GM19372 (cell line): ENCODE measurements around the gene ZNF385D.

Experiments
- ATAC-seq: cut with Tn5 transposase; IDR thresholded peaks from one replicate; pipeline ENCODE4 v1.9.1; 2021; ENCODE audit warnings: mild to moderate bottlenecking, low read depth, moderate library complexity; ENCODE audit not compliant: unreplicated experiment

The ZNF385D gene

GRCh38 chr3:21620511-21621155 is 130.4 kb downstream of the ZNF385D start:
- no peak for ATAC-seq

GRCh38 chr3:21618695-21619094 is 132.3 kb downstream of the ZNF385D start:
- ATAC-seq, result no peak

DNA sequence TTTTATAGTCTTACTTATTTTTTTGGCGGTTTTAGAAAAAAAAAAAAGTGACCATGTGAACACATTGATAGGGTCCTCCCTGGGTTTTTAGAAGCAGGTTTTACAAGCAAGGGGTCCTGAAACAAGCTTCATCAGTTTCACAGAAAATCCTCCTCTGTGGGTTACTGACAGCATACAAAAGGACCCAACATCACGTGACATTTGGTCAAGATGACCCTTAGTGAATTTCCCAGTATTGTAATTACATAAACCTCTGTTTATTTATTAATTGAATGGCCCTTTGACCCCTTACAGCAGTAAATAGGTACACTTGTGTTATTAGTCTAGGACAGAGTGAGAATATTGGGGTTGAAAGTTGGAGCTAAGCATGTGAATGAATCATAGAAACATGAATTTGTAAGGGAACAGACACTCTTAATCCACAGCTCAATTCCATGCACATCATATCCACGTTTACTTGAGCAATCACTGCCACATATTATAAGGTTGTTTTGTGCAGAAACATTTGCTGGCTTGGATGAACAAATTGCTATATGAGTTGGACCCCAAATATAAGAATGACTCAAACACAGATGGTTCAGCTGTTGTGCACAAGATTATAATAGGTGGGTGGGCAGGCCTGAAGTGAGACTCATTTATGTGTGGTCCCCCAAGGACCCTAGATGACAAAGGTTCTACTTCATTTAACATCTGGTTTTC is 137.5 kb downstream of the ZNF385D start:
- ATAC-seq, result no peak

GRCh38 chr3:21601178-21601577 is 149.8 kb downstream of the ZNF385D start:
- no peak for ATAC-seq

- no peak for ATAC-seq
These were observed 151.1 kb downstream of the ZNF385D start for GRCh38 chr3:21599890-21600289.

DNA sequence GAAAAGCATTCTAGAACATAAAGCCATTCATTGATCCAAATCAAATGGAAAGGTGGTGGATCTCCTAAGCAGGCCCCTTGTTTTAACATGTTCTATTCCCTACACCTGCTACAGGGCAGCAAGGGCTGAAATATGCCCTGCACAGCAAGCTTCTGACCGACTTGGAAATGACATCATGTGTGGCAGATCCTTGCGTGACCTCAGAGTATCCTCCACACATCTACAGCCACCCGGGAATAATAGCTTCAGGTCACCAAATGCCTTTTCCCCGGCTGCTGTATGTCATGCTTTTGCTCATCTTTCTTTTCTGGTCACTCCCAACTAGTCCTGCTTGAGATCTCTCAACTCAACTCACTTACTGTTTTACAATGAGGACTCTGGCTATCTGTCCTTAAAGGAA is 158.2 kb downstream of the ZNF385D start:
- no peak for ATAC-seq

DNA sequence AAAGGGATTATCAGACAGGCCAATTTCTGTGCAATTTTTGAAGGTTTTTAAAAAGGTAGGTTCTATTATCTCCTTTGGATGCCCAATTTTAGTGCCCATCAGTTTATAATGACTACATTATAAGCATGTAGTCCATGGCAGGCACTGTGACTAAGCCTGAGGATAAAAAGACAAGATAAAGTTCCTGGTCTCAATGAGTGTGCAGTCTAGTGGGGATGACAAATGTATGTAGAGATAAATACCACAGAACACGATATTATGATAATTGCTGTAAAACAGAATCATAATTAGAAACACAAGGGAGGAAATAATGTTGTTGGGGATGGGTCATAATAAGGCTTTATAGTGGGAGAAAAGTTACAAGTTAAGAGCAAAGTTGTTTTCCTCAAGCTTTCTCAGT is 163.1 kb downstream of the ZNF385D start:
- no peak for ATAC-seq

DNA sequence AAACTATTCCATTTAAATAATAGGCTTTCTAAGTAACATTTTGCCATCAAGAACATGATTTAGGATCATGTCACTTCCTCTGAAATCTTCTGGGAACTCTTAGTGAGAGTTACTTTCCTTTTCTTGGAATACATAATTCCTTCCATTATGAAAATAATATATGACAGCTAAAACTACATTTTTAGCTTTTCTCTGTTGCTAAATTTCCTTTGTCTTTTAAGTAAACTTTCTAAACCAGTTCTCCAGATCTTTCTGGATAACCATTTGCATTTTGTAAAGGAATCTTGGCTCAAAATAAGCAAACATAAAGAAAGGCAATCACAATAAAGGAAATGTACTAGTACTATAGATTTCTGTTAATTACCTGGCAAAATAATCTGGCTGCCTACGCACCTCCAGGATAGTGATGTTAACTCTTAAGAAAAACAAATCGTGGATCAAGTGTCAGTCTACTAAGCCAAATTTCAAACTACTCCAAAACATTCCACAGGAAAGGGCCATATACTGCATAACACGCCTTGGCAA is 165.7 kb downstream of the ZNF385D start:
- no peak for ATAC-seq

DNA sequence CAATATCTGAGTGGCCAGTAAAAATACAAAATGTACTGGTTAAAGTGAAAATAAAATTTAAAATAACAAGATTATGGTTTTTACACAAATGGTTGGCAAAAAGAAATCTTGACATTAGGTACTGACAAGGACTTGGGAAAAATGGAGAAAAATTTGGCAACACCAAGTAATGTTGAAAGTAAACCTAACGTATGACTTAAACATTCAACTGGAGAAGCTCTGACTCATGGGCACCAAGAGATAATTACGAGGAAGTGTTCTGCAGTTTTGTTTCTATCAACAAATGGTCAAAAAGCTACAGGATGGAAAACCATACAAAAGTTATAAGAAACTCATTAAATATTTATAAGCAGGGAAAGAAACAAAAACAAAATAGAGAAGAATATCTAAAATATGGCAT is 177.7 kb downstream of the ZNF385D start:
- no peak for ATAC-seq

- no peak for ATAC-seq
These were observed 186.5 kb downstream of the ZNF385D start for GRCh38 chr3:21564531-21564930.

DNA sequence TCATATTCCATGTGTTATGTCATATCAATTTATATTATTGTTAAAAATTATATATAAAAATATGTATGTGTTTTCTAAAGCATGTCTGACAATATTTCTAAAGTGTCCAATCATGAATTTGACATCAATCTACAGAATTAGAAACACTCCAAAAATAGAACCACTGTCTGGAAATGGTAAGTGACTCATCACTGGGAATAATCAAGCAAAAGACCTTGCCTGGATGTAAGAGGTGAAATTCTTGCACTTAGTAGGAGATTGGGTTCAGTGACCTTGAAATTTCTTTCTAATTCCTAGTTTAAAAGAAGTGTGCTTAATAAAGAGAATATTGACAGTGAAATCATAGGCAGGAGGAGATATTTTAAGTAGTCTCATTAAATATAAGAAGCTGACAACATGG is 188.8 kb downstream of the ZNF385D start:
- ATAC-seq, result no peak

DNA sequence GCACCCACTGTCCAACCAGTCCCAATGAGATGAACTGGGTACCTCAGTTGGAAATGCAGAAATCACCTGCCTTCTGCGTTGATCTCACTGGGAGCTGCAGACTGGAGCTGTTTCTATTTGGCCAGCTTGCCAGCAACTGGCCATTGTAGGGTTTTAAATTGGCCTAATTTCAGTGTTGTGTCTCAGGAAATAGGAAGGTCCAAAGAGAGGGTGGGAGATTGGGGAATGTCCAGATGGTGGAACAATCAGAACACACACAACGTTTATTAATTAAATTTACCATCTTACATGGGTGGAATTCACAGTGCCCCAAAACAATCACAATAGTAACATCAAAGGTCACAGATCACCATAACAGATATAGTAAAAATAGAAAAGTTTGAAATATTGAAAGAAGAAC is 189.5 kb downstream of the ZNF385D start:
- no peak for ATAC-seq

DNA sequence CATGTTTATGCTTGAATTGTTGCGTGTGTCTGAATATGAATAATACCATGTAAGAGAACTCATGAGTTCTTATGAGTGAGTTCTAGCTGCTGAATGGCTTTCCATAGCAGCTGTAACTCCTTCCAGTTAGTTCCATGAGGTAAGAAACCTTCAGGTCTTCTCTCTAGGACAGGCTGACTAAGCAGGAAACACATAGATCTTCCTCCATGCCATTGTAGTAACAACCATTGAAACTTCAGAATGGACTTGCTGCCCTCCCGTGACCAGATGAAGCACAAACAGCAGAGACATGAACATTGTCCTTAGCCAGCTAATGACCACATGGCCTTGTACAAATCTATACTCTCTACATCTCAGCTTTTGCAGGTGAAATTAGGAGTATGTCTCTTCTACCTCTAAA is 200.0 kb downstream of the ZNF385D start:
- no peak for ATAC-seq

GRCh38 chr3:21544076-21544462 is 206.9 kb downstream of the ZNF385D start:
- no peak for ATAC-seq

- ATAC-seq, result no peak
These were observed 207.5 kb downstream of the ZNF385D start for GRCh38 chr3:21543380-21544075.

- no peak for ATAC-seq
These were observed 208.2 kb downstream of the ZNF385D start for GRCh38 chr3:21542656-21543379.

- ATAC-seq, result no peak
These were observed 210.7 kb downstream of the ZNF385D start for GRCh38 chr3:21540265-21540664.

DNA sequence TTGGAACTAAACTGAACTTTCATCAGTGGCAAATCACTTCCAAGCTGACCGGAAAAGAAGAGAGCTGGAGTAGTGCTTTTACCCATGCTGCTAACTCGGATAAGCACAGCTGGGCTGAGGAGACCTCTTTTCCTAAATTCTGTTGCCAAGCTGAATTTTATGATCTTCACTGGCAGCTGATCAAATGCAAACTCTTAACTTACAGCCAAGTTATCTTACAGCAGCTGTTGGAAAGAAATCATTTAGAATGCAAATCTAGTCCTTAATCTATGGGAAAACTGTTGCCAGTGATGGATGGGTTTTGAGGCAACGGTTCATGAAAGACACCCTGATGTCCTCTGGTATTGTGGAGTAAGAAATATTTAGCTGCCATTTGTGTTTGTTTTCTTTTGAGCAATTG is 216.5 kb downstream of the ZNF385D start:
- no peak for ATAC-seq

GRCh38 chr3:21533002-21533401 is 218.0 kb downstream of the ZNF385D start:
- no peak for ATAC-seq

- no peak for ATAC-seq
These were observed 219.1 kb downstream of the ZNF385D start for GRCh38 chr3:21531909-21532308.
